Measurements from ENCODE around the gene LEFTY1.

LEFTY1 gene

DNA sequence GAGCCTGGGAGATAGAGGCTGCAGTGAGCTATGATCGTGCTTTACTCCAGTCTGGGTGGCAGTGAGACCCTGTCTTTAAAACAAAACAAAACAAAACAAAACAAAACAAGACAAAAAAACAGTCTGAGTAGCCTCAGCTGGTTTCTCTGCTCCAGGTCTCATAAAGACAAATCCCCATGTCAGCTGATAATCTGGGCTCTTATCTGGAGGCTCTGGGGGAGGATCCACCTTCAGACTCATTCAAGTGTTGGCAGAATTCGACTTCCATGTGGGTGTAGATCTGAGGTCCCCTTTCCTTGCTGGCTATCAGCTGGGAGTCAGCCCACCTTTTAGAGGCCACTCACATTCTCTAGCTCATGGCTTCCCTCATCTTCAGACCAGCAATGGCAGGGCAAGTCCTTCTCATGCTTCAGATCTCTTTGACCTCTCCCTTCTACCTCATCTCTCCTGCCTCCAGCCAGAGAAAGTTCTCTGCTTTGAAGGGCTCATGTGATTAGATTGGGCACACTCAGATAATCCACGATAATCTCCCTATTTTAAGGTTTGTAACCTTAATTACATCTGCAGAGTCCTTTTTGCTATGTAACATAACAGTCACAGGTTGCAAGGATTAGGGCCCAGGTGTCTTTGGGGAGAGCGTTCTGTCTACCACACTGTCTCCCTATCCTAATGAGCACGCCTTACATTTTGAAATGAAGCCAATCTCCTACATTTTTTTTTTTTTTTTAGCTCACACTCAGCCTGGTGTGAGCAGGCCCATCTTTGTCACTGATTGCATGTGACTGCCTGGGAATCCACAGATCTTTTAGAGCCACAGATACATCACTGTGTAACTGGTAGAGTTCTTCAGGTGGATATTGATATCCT is 42.6 kb upstream of the LEFTY1 start:
- no peak for TF ChIP-seq MAX (IDR thresholded peaks at IDR 0.05)
- TF ChIP-seq YY1 (IDR thresholded peaks at IDR 0.05; ENCODE audit: low read depth), result no peak
- no peak for TF ChIP-seq TCF12 (IDR thresholded peaks at IDR 0.05; ENCODE audit: low read depth)
- no peak for TF ChIP-seq EP300 (IDR thresholded peaks at IDR 0.05; ENCODE audit: borderline replicate concordance)
- no peak for TF ChIP-seq CEBPB (IDR thresholded peaks at IDR 0.05)
- no peak for TF ChIP-seq ZBTB7A (IDR thresholded peaks at IDR 0.05; ENCODE audit: low read depth)
- no peak for TF ChIP-seq EGR1 (IDR thresholded peaks at IDR 0.05)

- TF ChIP-seq TAF1 (IDR thresholded peaks at IDR 0.05; ENCODE audit: low read depth), result no peak
- TF ChIP-seq EP300 (IDR thresholded peaks at IDR 0.05; ENCODE audit: borderline replicate concordance), result no peak
- no peak for TF ChIP-seq CREB1 (IDR thresholded peaks at IDR 0.05; ENCODE audit: low read depth)
- no peak for TF ChIP-seq REST (IDR thresholded peaks at IDR 0.05; ENCODE audit: low read depth)
These were observed 41.6 kb upstream of the LEFTY1 start for GRCh38 chr1:225930566-225930965.

- no peak for TF ChIP-seq YY1 (IDR thresholded peaks at IDR 0.05; ENCODE audit: low read depth)
- TF ChIP-seq EP300 (IDR thresholded peaks at IDR 0.05; ENCODE audit: borderline replicate concordance), result no peak
- TF ChIP-seq CEBPB (IDR thresholded peaks at IDR 0.05), result no peak
- no peak for TF ChIP-seq EGR1 (IDR thresholded peaks at IDR 0.05)
- no peak for TF ChIP-seq RAD21 (IDR thresholded peaks at IDR 0.05; ENCODE audit: low read depth)
- TF ChIP-seq CREB1 (IDR thresholded peaks at IDR 0.05; ENCODE audit: low read depth), result no peak
- no peak for TF ChIP-seq REST (IDR thresholded peaks at IDR 0.05; ENCODE audit: low read depth)
- no peak for TF ChIP-seq USF1 (IDR thresholded peaks at IDR 0.05)
- no peak for TF ChIP-seq TCF12 (IDR thresholded peaks at IDR 0.05; ENCODE audit: low read depth)
- TF ChIP-seq TEAD4 (IDR thresholded peaks at IDR 0.05), result no peak
- TF ChIP-seq FOXM1 (IDR thresholded peaks at IDR 0.05; ENCODE audit: borderline replicate concordance, low read depth), result no peak
- no peak for TF ChIP-seq NFIC (IDR thresholded peaks at IDR 0.05)
- TF ChIP-seq TAF1 (IDR thresholded peaks at IDR 0.05; ENCODE audit: low read depth), result no peak
- no peak for TF ChIP-seq ZBTB7A (IDR thresholded peaks at IDR 0.05; ENCODE audit: low read depth)
- TF ChIP-seq MAX (IDR thresholded peaks at IDR 0.05), result no peak
These were observed 39.5 kb upstream of the LEFTY1 start for GRCh38 chr1:225928186-225929175.

GRCh38 chr1:225926551-225927113 is 37.7 kb upstream of the LEFTY1 start:
- no peak for TF ChIP-seq NFIC (IDR thresholded peaks at IDR 0.05)
- TF ChIP-seq TEAD4 (IDR thresholded peaks at IDR 0.05), result no peak
- no peak for TF ChIP-seq EGR1 (IDR thresholded peaks at IDR 0.05)
- no peak for TF ChIP-seq CEBPB (IDR thresholded peaks at IDR 0.05)
- no peak for TF ChIP-seq YY1 (IDR thresholded peaks at IDR 0.05; ENCODE audit: low read depth)
- no peak for TF ChIP-seq TCF12 (IDR thresholded peaks at IDR 0.05; ENCODE audit: low read depth)
- no peak for TF ChIP-seq FOXM1 (IDR thresholded peaks at IDR 0.05; ENCODE audit: borderline replicate concordance, low read depth)
- TF ChIP-seq USF1 (IDR thresholded peaks at IDR 0.05), result no peak
- no peak for TF ChIP-seq RAD21 (IDR thresholded peaks at IDR 0.05; ENCODE audit: low read depth)
- TF ChIP-seq ZBTB7A (IDR thresholded peaks at IDR 0.05; ENCODE audit: low read depth), result no peak
- no peak for TF ChIP-seq REST (IDR thresholded peaks at IDR 0.05; ENCODE audit: low read depth)
- TF ChIP-seq TAF1 (IDR thresholded peaks at IDR 0.05; ENCODE audit: low read depth), result no peak
- TF ChIP-seq MAX (IDR thresholded peaks at IDR 0.05), result no peak
- TF ChIP-seq CREB1 (IDR thresholded peaks at IDR 0.05; ENCODE audit: low read depth), result no peak
- no peak for TF ChIP-seq EP300 (IDR thresholded peaks at IDR 0.05; ENCODE audit: borderline replicate concordance)

Data from Ishikawa (cell line).